NK-92 (cell line): ENCODE data around the gene ZNF281.
"Not testable (repeated sequence)": the region's sequence is repeated elsewhere in the genome, so short reads cannot be mapped to it uniquely, and the experiment has no call there.

ENCODE experiments used
- DNase-seq: peaks from one replicate; lab custom pipeline; 2025; ENCODE audit not compliant: unreplicated experiment; lab: John Stamatoyannopoulos, UW

The ZNF281 gene

DNA sequence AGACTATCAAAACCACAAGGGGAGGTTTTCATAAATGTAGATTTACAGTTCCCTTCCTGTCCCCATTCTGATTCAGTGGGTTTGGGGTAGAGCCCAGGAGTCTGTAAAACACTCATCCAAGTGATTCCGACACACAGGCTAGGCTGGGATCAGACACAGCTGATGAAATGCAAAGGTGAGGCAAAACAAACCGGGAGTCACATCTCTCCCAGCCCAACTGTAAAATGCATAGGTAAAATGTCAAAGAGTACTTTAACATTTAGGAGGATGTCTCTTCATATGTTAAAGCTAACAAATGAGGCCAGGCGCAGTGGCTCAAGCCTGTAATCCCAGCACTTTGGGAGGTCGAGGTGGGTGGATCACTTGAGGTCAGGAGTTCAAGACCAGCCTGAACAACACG, 45.0 kb downstream of the ZNF281 start:
- DNase-seq, result no peak

DNA sequence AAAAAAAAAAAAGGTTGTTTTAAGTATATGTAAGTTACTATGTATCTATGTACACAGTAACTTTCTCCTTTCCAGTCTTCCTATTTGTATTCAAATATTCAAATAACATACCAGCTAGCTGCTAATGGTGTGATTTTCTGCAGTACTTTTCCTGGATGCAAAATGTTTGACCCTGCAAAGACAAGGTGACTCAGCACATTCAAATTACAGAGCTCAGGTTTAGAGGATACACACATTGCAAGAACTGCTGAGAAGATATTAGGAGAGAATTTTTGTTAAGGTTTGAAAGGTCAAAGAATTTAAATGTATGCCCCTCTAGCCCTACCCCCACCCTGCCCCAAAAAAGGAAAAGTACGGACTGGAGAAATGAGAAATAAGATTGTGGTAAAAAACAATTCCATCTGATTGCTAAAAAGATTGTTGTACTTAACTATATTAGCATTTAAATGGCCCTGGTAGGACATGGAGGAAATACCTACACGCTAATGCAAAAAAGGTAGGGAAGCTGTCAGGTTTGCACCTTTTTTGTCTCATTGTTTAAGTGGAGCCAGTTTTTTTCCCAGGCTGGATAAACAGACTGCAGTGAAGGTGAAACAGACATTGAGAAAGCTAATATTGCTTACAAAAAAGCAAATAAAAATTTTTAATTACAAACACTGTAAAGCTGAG, 45.6 kb downstream of the ZNF281 start:
- DNase-seq, result no peak

DNA sequence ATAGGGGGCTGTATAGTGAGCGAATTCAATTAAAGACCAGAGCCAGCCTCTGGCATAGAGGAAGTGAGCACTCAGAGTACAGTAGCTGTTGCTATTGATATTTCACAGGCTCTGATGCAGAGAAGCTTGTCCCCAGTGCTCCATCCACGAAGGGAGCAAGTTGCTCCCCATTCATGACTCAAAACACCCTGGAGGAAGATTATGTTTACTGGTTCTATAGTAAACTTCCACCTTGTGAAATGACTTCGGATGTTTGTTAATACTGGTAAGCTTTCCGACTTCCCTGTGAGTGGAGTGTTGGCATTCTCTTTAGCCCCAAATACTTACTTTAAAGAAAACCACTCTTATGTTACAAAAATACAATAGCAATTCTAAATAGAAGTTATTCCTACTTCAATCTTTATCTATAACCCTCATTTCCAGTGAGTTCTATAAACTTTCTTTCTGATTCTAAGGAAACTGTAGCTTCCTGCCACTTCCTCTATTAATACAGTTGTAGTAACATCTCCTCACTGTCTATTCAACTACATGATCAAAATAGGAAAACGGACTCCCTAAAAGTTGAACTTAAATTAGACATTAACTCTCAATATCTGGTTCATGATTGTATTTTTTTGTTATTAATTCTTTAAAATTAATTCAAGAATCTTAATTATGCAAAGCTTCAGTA, 46.4 kb downstream of the ZNF281 start:
- no peak for DNase-seq

DNA sequence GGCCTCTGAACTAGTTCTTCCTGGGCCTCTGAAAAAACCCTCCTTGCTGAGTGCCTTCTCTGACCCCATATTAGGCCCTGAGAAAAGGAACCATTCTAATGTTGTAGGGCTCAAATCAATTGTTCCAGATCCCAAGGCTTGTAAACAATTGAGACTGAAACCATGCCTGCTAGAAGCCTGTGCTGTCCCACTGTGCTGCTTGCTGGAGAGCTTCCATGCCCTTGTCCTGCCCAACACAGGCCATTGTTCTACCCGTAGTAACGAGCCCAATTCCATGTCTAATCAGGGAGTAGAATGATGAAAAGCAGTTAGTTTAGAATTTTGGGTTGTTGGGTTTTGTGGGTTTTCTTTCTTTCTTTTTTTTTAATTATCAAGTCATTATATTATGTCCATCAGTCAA, 47.4 kb downstream of the ZNF281 start:
- DNase-seq, result no peak

DNA sequence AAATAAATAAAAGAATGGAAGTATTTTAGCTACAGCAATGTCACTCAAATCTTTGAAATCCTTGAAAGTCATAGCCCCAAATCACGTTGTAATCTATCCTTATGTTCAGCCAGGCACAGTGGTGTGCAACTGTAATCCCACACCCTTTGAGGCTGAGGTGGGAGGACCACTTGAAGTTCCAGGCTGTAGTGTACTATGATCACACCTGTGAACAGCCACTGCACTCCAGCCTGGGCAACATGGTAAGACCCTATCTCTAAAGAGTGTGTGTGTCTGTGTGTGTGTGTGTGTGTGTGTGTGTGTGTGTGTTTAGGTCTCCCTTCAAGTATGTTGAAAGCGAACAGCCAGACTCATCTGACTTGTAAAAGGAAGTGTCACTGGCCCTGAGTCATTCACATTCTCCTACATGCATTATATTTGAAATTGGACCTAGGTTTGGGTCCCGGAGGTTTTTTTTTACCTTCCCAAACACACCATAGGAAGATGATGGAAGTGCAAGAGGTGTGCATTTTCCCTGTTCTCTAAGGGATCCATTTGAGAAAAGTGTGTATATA, 50.1 kb downstream of the ZNF281 start:
- DNase-seq, result no peak

DNA sequence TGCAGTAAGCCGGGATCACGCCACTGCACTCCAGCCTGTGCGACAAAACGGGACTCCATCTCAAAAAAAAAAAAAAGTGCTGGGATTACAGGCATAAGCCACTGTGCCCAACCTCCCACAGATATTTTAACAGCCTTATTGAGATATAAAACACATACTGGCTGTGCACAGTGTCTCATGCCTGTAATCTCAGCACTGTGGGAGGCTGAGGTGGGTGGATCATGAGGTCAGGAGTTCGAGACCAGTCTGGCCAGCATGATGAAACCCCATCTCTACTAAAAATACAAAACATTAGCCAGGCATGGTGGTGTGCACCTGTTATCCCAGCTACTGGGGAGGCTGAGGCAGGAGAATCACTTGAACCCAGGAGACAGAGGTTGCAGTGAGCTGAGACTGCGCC, 51.9 kb downstream of the ZNF281 start:
- not testable (repeated sequence) for DNase-seq

DNA sequence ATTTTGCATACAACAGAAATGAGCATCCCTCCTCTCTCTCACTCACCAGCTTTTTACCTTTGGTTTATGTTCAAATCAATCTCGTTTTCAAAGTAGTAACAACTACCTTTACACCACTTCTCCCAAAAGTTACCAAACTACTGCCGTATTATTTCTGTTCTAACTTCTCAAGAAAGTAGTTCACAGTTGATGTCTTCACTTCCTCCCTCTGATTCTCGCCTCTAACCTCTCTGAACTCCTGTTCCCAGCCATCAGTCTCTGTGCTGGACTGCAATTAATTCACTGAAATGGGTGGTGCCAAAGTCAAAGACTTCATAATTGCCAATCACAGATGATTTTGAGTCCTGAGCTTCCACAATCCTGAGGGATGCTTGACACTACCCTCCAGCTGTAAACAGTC, 54.0 kb downstream of the ZNF281 start:
- DNase-seq, result no peak
